Erythroblast (primary cell): ENCODE measurements around the gene KDM4E.

Experiments
- GATA1 ChIP-seq: IDR thresholded peaks from 2 replicates; pipeline ENCODE4 v1.6.1; 2011; ENCODE audit warnings: low read depth, mild to moderate bottlenecking, control low read depth, low read length, moderate library complexity
- POLR2A ChIP-seq: IDR thresholded peaks from 2 replicates; pipeline ENCODE4 v1.6.1; 2011; ENCODE audit warnings: mild to moderate bottlenecking, low read length

DNA sequence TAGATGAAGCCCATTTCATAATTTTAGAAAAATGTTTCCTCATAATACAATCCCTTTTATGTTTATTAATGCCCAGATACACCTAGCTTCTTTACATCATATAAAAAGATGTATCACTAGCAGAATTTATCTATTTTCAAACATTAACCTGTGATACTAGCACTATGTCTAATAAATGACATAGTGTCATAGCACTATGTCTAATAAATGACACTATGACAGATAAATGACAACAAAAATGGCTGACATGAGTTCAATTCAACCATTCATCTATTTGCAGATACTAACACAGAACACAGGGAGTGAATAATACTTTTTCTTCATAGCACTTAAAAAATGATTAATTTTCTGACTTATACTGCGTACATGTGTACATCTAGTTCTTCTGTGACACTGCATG, 19.4 kb upstream of the KDM4E start:
- TF ChIP-seq POLR2A, result no peak
- no peak for TF ChIP-seq GATA1
